ENCODE measurements around the gene BICRAL.
A peak's percentile ranks its signal among the peaks of the same experiment; 100 is the strongest.

Gene BICRAL

GRCh38 chr6:42914546-42914945 is 132.7 kb downstream of the BICRAL start:
- no peak for TF ChIP-seq EZH2phosphoT487 (IDR thresholded peaks at IDR 0.05; ENCODE audit: low read depth)
- TF ChIP-seq CTCF (IDR thresholded peaks at IDR 0.05; ENCODE audit: low read depth, low read length), result no peak
- H3K4me2 ChIP-seq (ENCODE audit: low read length), result no peak overlapping the region
- no peaks in the 10 kb centered on the region for H3K36me3 ChIP-seq (replicated peaks; ENCODE audit: low read depth, low read length)
- no peaks in the 10 kb centered on the region for H3K9me3 ChIP-seq (ENCODE audit: insufficient read depth, low read length)
- H4K20me1 ChIP-seq (ENCODE audit: insufficient read depth, low read length), result no peaks in the 10 kb centered on the region
- no peak overlapping the region for H3K9ac ChIP-seq (ENCODE audit: low read length)
- H3K4me1 ChIP-seq (ENCODE audit: low read length), result peaks cover 8% of the 10 kb centered on the region; the same call in 1 of the 2 replicates
- no peak overlapping the region for H2AFZ ChIP-seq (ENCODE audit: low read depth, low read length)
- no peak overlapping the region for H3K4me3 ChIP-seq (ENCODE audit: low read length)
- no peaks in the 10 kb centered on the region for H3K27me3 ChIP-seq (ENCODE audit: low read depth, low read length)
- no peaks in the 10 kb centered on the region for H3K79me2 ChIP-seq (ENCODE audit: low read length)
- H3K27ac ChIP-seq (ENCODE audit: low read length), result no peak overlapping the region

- no peaks in the 10 kb centered on the region for H3K27me3 ChIP-seq (ENCODE audit: low read depth, low read length)
- H3K4me2 ChIP-seq (ENCODE audit: low read length), result peak within 1 kb of the TSS; percentile 11; the same call in 1 of the 2 replicates
- no peak within 1 kb of the TSS for H3K27ac ChIP-seq (ENCODE audit: low read length)
- no peaks in the 10 kb centered on the region for H4K20me1 ChIP-seq (ENCODE audit: insufficient read depth, low read length)
- no peaks in the 10 kb centered on the region for H3K9me3 ChIP-seq (ENCODE audit: insufficient read depth, low read length)
- H3K79me2 ChIP-seq (ENCODE audit: low read length), result no peaks in the 10 kb centered on the region
- H3K36me3 ChIP-seq (replicated peaks; ENCODE audit: low read depth, low read length), result no peaks in the 10 kb centered on the region
- H2AFZ ChIP-seq (ENCODE audit: low read depth, low read length), result peak within 1 kb of the TSS; percentile 87
- no peak for TF ChIP-seq EZH2phosphoT487 (IDR thresholded peaks at IDR 0.05; ENCODE audit: low read depth)
- TF ChIP-seq CTCF (IDR thresholded peaks at IDR 0.05; ENCODE audit: low read depth, low read length), result no peak
- peaks cover 8% of the 10 kb centered on the region; the same call in 1 of the 2 replicates for H3K4me1 ChIP-seq (ENCODE audit: low read length)
- H3K9ac ChIP-seq (ENCODE audit: low read length), result no peak within 1 kb of the TSS
- H3K4me3 ChIP-seq (ENCODE audit: low read length), result no peak within 1 kb of the TSS
Observed at GRCh38 chr6:42915732-42916131, 133.9 kb downstream of the BICRAL start, which contains the start of gene PTCRA. Gene PTCRA (plus strand): TSS chr6:42916053. CDS start chr6:42916070, 17 bp downstream.

- Histone ChIP-seq H3K27me3 (ENCODE audit: low read depth, low read length) (no peaks in the 10 kb centered on the region), H3K36me3 (replicated peaks; ENCODE audit: low read depth, low read length) (no peaks in the 10 kb centered on the region), H3K79me2 (ENCODE audit: low read length) (no peaks in the 10 kb centered on the region), H4K20me1 (ENCODE audit: insufficient read depth, low read length) (no peaks in the 10 kb centered on the region), H3K4me3 (ENCODE audit: low read length) (no peak overlapping the region), H2AFZ (ENCODE audit: low read depth, low read length) (peak overlapping the region; percentile 87; the same call in 1 of the 2 replicates), H3K4me1 (ENCODE audit: low read length) (peaks cover 8% of the 10 kb centered on the region; the same call in 1 of the 2 replicates), H3K9ac (ENCODE audit: low read length) (no peak overlapping the region), H3K4me2 (ENCODE audit: low read length) (no peak overlapping the region), H3K27ac (ENCODE audit: low read length) (no peak overlapping the region), H3K9me3 (ENCODE audit: insufficient read depth, low read length) (no peaks in the 10 kb centered on the region)
- TF ChIP-seq EZH2phosphoT487 (IDR thresholded peaks at IDR 0.05; ENCODE audit: low read depth) (no peak), CTCF (IDR thresholded peaks at IDR 0.05; ENCODE audit: low read depth, low read length) (no peak)
Observed at GRCh38 chr6:42916288-42916687, 134.4 kb downstream of the BICRAL start.

All from OCI-LY3 (cell line).